Pulmonary artery endothelial cell (primary cell): ENCODE results near the gene ECSCR. TPM values are rescaled to one million over a fixed set of nuclear protein-coding genes. Genes with fewer than 3 reads are reported as not detected.
"Not testable (repeated sequence)": the region's sequence is repeated elsewhere in the genome, so short reads cannot be mapped to it uniquely, and the experiment has no call there.

Experiments used
- DNase-seq: peaks from one replicate; pipeline ENCODE4 v3.0.0-alpha.2; 2011; ENCODE audit warnings: low read depth, low spot score
- total RNA-seq: library from RNA; depleted of rRNA; stranded (reverse); fragments of >200 nt; gene quantifications from 2 replicates; pipeline ENCODE4 v1.2.3, GENCODE V29; 2014

The ECSCR gene
- total RNA-seq, 1 donor from 2014 or later: 513 TPM

- DNase-seq: no peak
Measured at GRCh38 chr5:139446956-139447779, 15.4 kb downstream of the ECSCR start.

- no peak for DNase-seq
Measured at GRCh38 chr5:139445325-139446170, 17.0 kb downstream of the ECSCR start.

- DNase-seq: no peak
Measured at GRCh38 chr5:139443831-139444453, 18.6 kb downstream of the ECSCR start.

GRCh38 chr5:139440416-139440815 lies 22.1 kb downstream of the ECSCR start:
- DNase-seq: not testable (repeated sequence)

- no peak for DNase-seq
Measured at GRCh38 chr5:139439013-139439903, 23.3 kb downstream of the ECSCR start, which contains the start of gene DNAJC18. DNAJC18 (minus strand) TSS chr5:139439525; CDS start chr5:139439445, 80 bp downstream.

- no peak for DNase-seq
Measured at GRCh38 chr5:139438707-139439012, 23.9 kb downstream of the ECSCR start.

GRCh38 chr5:139435676-139436075 lies 26.9 kb downstream of the ECSCR start:
- no peak for DNase-seq

- DNase-seq: no peak
Measured at GRCh38 chr5:139431706-139432105, 30.8 kb downstream of the ECSCR start.

GRCh38 chr5:139430015-139430414 lies 32.5 kb downstream of the ECSCR start:
- DNase-seq: no peak

- no peak for DNase-seq
Measured at GRCh38 chr5:139426203-139426885, 36.2 kb downstream of the ECSCR start.

- DNase-seq: no peak
Measured at GRCh38 chr5:139425497-139425896, 37.0 kb downstream of the ECSCR start.

GRCh38 chr5:139422307-139422893 lies 40.1 kb downstream of the ECSCR start:
- peak; percentile 43 for DNase-seq

GRCh38 chr5:139419226-139420192 lies 43.0 kb downstream of the ECSCR start:
- no peak for DNase-seq

- no peak for DNase-seq
Measured at GRCh38 chr5:139418793-139419192, 43.8 kb downstream of the ECSCR start.

GRCh38 chr5:139417214-139417613 lies 45.3 kb downstream of the ECSCR start:
- DNase-seq: no peak

GRCh38 chr5:139416651-139417050 lies 45.9 kb downstream of the ECSCR start:
- DNase-seq: no peak

- no peak for DNase-seq
Measured at GRCh38 chr5:139415869-139416268, 46.7 kb downstream of the ECSCR start.

GRCh38 chr5:139415221-139415861 lies 47.2 kb downstream of the ECSCR start:
- no peak for DNase-seq
